Esophagus squamous epithelium (tissue), 5 donors: Measurements from ENCODE around the gene INSYN2B. TPM values are rescaled to one million over a fixed set of nuclear protein-coding genes. Genes with fewer than 3 reads are reported as not detected.

Experiments used
- DNase-seq: peaks from one replicate; lab custom pipeline; 2025; lab: John Stamatoyannopoulos, UW
- H3K27ac ChIP-seq, 4 donors: fragments of 200-600 bp; sonication (generic); one replicate each; pipeline ENCODE4 v1.5.1; 2016 to 2019; ENCODE audit warnings: mild to moderate bottlenecking in 1 of 4
- H3K27me3 ChIP-seq, 4 donors: fragments of 200-600 bp; sonication (generic); 1 replicate in 3 of 4; 2 replicates in 1 of 4; pipeline versions ENCODE4 v1.5.1 to v1.6.0; 2017 to 2021; ENCODE audit warnings: antibody characterized with exemption in 1 of 4
- H3K36me3 ChIP-seq, 3 donors: fragments of 200-600 bp; sonication (generic); one replicate each; pipeline ENCODE4 v1.5.1; 2016 to 2019
- H3K4me1 ChIP-seq, 3 donors: fragments of 200-600 bp; sonication (generic); one replicate each; pipeline ENCODE4 v1.5.1; 2017 to 2019
- H3K4me3 ChIP-seq, 4 donors: fragments of 200-600 bp; sonication (generic); 1 replicate in 3 of 4; 2 replicates in 1 of 4; pipeline ENCODE4 v1.5.1; 2016 to 2019; ENCODE audit warnings: mild to moderate bottlenecking in 2 of 4, moderate library complexity in 1 of 4
- H3K9me3 ChIP-seq, 3 donors: fragments of 200-600 bp; sonication (generic); one replicate each; pipeline ENCODE4 v1.5.1; 2016 to 2019
- POLR2A ChIP-seq, 4 donors: fragments of 450-650 bp; IDR thresholded peaks; one replicate each; pipeline ENCODE4 v1.6.1; 2017; ENCODE audit warnings: antibody characterized with exemption in 4 of 4, mild to moderate bottlenecking in 4 of 4, moderate library complexity in 3 of 4
- WGBS, 2 donors: methylation state at CpG; one replicate each; pipeline ENCODE4 v1.1.5; 2018; 5-methylcytosine and 5-hydroxymethylcytosine counted together
- intact Hi-C: fragments of 100-400 bp; cut with DNase I; formaldehyde crosslinking; loops from one replicate; pipeline ENCODE4 v1.15.0; 2022
- total RNA-seq, 4 donors: library from RNA; depleted of rRNA; stranded (reverse); fragments of >200 nt; gene quantifications; one replicate each; pipeline ENCODE4 v1.1.0, GENCODE V29; 2016
- TF ChIP-seq, protein P1 (sequence below), 6 experiments: fragments of 450-650 bp in 4 of 6; fragments of 200-600 bp in 2 of 6; sonication (generic) in 2 of 6; IDR thresholded peaks; one replicate each; pipeline ENCODE4 v1.5.1; 2016 to 2019; ENCODE audit warnings: antibody characterized with exemption in 6 of 6, mild to moderate bottlenecking in 4 of 6, moderate library complexity in 4 of 6
- donor health status: DM: yes; HTN: yes; CAD: no.

INSYN2B gene
- total RNA-seq, 4 donors from 2014 or later = 0.09 TPM; not detected in 3

DNA sequence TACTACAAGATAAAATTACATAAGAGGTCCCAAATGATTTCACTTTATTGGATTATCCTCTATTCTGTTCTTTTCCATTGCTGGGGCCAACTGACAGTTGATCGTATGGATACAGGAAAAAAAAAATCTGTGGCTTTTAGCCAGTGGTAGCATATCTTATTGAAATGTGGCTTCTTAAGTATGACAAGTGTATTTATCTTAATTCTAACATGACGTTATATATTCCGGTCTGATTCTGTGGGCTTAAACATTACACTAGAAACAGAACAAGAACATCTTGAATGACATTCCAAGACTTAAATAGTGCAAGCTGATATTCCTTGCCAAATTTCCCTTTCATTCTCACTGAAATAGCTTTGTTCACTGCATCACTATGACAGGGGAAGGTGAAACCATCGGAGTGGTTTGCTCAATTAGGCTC lies 117.9 kb downstream of the INSYN2B start:
- no peak overlapping the region for H3K4me3 ChIP-seq
- 69 to 75% methylated on average over 4 of the region's 4 CpGs for WGBS, 2 donors

DNA sequence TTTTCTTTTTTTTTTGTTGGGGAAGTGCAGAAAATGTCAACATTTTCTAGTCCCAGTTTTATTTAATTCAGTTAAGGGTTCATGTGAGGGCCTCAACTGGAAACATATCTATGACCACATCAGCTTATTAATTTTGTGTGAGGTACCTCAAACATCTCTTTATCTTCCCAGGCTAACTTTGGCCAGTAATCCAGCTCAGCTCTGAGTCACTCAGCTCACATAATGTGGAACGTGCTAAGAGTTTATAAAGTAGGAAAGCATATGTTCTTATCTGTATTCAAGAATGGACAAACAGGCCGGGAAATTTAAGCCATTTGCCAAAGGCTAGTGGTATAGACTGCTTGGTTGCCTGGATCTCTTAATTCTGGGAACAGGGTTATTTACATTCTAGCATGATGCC lies 118.4 kb downstream of the INSYN2B start:
- Histone ChIP-seq H3K36me3 (no peaks in the 10 kb centered on the region), H3K4me3 (no peak overlapping the region), H3K27ac (no peak overlapping the region), H3K4me1 (no peaks in the 10 kb centered on the region), H3K27me3 (no peaks in the 10 kb centered on the region), H3K9me3 (no peaks in the 10 kb centered on the region)
- no peak for DNase-seq
- intact Hi-C loops = no loop called here
- TF ChIP-seq, protein P1, sequence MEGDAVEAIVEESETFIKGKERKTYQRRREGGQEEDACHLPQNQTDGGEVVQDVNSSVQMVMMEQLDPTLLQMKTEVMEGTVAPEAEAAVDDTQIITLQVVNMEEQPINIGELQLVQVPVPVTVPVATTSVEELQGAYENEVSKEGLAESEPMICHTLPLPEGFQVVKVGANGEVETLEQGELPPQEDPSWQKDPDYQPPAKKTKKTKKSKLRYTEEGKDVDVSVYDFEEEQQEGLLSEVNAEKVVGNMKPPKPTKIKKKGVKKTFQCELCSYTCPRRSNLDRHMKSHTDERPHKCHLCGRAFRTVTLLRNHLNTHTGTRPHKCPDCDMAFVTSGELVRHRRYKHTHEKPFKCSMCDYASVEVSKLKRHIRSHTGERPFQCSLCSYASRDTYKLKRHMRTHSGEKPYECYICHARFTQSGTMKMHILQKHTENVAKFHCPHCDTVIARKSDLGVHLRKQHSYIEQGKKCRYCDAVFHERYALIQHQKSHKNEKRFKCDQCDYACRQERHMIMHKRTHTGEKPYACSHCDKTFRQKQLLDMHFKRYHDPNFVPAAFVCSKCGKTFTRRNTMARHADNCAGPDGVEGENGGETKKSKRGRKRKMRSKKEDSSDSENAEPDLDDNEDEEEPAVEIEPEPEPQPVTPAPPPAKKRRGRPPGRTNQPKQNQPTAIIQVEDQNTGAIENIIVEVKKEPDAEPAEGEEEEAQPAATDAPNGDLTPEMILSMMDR (IDR thresholded peaks at IDR 0.05) = no peak
- TF ChIP-seq POLR2A (IDR thresholded peaks at IDR 0.05) = no peak
- 76 to 78% methylated on average over 2 of the region's 2 CpGs for WGBS, 2 donors

More for the DNA sequence above, 117.9 kb downstream of the INSYN2B start:
- intact Hi-C loops = no loop called here
- DNase-seq = no peak
- H3K9me3 ChIP-seq = no peaks in the 10 kb centered on the region
- no peaks in the 10 kb centered on the region for H3K4me1 ChIP-seq
- H3K36me3 ChIP-seq = no peaks in the 10 kb centered on the region
- H3K27me3 ChIP-seq = no peaks in the 10 kb centered on the region
- no peak for TF ChIP-seq POLR2A (IDR thresholded peaks at IDR 0.05)
- TF ChIP-seq, protein P1 (IDR thresholded peaks at IDR 0.05) = no peak
- H3K27ac ChIP-seq = no peak overlapping the region

DNA sequence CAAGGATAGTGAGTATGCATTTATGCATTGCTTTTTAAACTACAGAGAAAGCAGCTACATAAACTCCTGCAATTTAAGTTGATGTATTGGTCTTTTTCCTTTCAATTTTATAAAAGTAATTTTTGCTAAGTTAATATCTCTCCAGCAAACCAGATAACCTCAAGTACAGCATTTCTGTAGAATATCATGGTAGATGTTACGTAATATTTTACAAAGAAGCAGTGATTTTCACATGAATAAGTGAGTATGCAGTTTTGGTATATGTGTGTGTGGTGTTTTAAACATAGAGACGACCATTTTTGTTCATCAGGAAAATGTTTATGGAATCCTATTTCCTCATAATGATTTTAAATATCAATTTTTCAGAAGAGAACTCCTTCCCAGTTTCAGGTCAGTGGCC lies 118.9 kb downstream of the INSYN2B start:
- DNase-seq = no peak
- TF ChIP-seq, protein P1 (IDR thresholded peaks at IDR 0.05) = no peak
- no peak for TF ChIP-seq POLR2A (IDR thresholded peaks at IDR 0.05)
- no peak overlapping the region for H3K27ac ChIP-seq
- H3K4me1 ChIP-seq = no peaks in the 10 kb centered on the region
- no peak overlapping the region for H3K4me3 ChIP-seq
- no peaks in the 10 kb centered on the region for H3K27me3 ChIP-seq
- no peaks in the 10 kb centered on the region for H3K36me3 ChIP-seq
- intact Hi-C loops = no loop called here
- no peaks in the 10 kb centered on the region for H3K9me3 ChIP-seq
- 60 to 80% methylated on average over 2 of the region's 2 CpGs for WGBS, 2 donors

DNA sequence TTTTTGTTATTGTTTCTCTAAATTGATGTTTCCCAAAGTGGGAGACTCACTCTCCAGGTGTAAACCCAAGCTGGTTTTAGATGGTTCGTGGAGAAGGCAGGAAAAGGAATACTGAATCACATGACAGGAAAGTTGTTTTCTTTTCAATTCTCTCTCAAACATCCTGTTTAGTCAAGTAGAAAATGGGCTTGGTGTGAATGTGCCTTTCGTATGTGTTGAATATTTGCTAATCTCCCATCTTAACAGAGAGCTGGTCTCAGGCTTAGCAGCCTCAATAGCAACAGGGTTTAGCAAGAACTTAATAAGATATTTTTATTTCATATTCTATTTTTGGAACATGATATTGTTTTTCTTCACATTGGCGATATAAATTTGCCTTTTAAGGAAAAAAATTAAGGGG lies 119.7 kb downstream of the INSYN2B start:
- Histone ChIP-seq H3K4me1 (no peaks in the 10 kb centered on the region), H3K27me3 (no peaks in the 10 kb centered on the region), H3K9me3 (no peaks in the 10 kb centered on the region), H3K27ac (no peak overlapping the region), H3K36me3 (no peaks in the 10 kb centered on the region), H3K4me3 (no peak overlapping the region)
- no peak for DNase-seq
- intact Hi-C loops = no loop called here
- WGBS, 2 donors = 38 to 39% methylated on average over 3 of the region's 3 CpGs
- no peak for TF ChIP-seq POLR2A (IDR thresholded peaks at IDR 0.05)
- TF ChIP-seq, protein P1 (IDR thresholded peaks at IDR 0.05) = no peak

DNA sequence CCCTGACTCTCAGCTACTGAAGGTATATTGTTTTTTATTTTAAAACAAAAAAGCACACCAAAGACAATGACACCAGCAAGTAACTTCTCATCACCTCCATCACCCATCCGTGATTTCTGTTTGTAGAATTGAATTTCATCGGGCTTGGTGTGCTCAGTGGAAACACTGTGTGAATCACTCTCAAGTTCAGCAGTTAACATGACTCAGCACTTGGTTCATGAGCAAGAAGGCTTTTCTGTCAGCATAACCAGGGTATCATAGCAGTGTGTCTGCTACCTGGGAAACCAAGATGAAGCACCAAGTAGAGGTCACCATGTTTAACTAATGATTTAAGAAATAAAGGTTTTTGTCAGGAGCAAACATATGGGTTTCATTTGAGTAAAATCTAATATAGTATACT lies 123.7 kb downstream of the INSYN2B start:
- intact Hi-C loops = no loop called here
- Histone ChIP-seq H3K9me3 (peaks cover 0 to 9% (median 0%) of the 10 kb centered on the region in 3 donors), H3K4me1 (no peaks in the 10 kb centered on the region), H3K4me3 (no peak overlapping the region), H3K36me3 (no peaks in the 10 kb centered on the region), H3K27me3 (no peaks in the 10 kb centered on the region), H3K27ac (no peak overlapping the region)
- DNase-seq = no peak
- no peak for TF ChIP-seq POLR2A (IDR thresholded peaks at IDR 0.05)
- TF ChIP-seq, protein P1 (IDR thresholded peaks at IDR 0.05) = no peak
- WGBS, 2 donors = 66 to 74% methylated on average over 2 of the region's 2 CpGs
